ENCODE results near the gene LSS. TPM values are rescaled to one million over a fixed set of nuclear protein-coding genes. Genes with fewer than 3 reads are reported as not detected.
"Not testable (repeated sequence)": the region's sequence is repeated elsewhere in the genome, so short reads cannot be mapped to it uniquely, and the experiment has no call there.

LSS gene
- total RNA-seq, 3 donors from 2014 or later (not counting 1 experiment from before 2014, with no cell fraction given) = 59.9 to 82.2 (median 62.7) TPM

DNA sequence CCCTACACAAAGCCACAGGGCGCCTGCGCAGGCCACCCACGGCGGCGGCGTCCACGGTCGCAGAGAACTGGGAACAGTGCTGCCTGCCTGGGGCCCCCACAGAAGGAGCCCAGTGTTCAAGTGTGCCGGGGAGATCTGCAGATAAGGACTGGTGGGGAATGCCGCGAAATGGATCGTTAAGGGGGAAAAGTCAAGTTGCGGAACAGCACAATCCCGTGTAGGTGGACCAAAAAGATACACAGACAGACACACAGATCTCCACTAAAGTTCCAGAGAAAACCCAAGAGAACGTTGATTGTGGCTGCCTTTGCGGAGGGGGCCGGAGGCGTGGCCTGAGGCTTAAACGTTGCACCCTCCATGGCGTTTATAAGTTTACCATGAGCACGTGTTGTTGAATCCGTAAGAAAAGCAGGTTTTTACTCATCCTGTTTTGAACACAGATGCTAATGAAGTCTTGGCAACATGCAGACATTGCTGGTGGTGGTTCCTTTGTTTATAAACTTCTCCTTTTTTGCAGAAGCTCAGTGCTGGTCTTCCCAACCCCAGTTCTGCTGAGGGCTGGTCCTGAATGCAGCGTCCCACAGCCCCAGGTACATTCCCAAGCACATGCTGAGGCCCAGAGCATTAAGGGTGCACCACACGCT lies 48.4 kb downstream of the LSS start:
- TF ChIP-seq CTCF (IDR thresholded peaks at IDR 0.05) = no peak
- Mint-ChIP-seq H3K36me3 (peaks cover 5% of the 10 kb centered on the region), H3K9me3 (peaks cover 0 to 2% of the 10 kb centered on the region in 2 donors), H3K4me3 (no peak overlapping the region), H3K27ac (no peak overlapping the region), H3K27me3 (ENCODE audit: low read depth in 2 of 2) (peaks cover 3 to 9% of the 10 kb centered on the region in 2 donors), H3K4me1 (no peaks in the 10 kb centered on the region)
- ATAC-seq = no peak
- H3K36me3 ChIP-seq (ENCODE audit: control insufficient read depth, insufficient read depth, low read length) = no peaks in the 10 kb centered on the region
- peaks cover 14% of the 10 kb centered on the region for H3K4me1 ChIP-seq (ENCODE audit: control insufficient read depth, insufficient read depth, low read length)
- no peak overlapping the region for H3K4me3 ChIP-seq (ENCODE audit: low read length)
- WGBS (ENCODE audit: insufficient coverage) = 87% methylated on average over 24 of the region's 24 CpGs
- intact Hi-C loops (cut with micrococcal nuclease) = loop anchor here (5.0 kb wide), 1 partner anchor 38 kb away; no protein-coding TSS in a partner anchor
- H3K9me3 ChIP-seq (ENCODE audit: control insufficient read depth, insufficient read depth, low read length) = no peaks in the 10 kb centered on the region
- H3K27me3 ChIP-seq (ENCODE audit: control insufficient read depth, insufficient read depth, low read length) = no peaks in the 10 kb centered on the region
- no peak for DNase-seq
- H3K27ac ChIP-seq (ENCODE audit: low read length) = no peak overlapping the region

GRCh38 chr21:46179708-46180078 lies 48.9 kb downstream of the LSS start:
- DNase-seq = no peak
- Mint-ChIP-seq H3K27ac (no peak overlapping the region), H3K36me3 (peaks cover 10% of the 10 kb centered on the region), H3K4me3 (no peak overlapping the region), H3K9me3 (peaks cover 3 to 5% of the 10 kb centered on the region in 2 donors), H3K4me1 (no peaks in the 10 kb centered on the region), H3K27me3 (ENCODE audit: low read depth in 2 of 2) (peaks cover 8 to 14% of the 10 kb centered on the region in 2 donors)
- intact Hi-C loops (cut with micrococcal nuclease) = loop anchor here (5.0 kb wide), 1 partner anchor 37 kb away; no protein-coding TSS in a partner anchor
- H3K9me3 ChIP-seq (ENCODE audit: control insufficient read depth, insufficient read depth, low read length) = no peaks in the 10 kb centered on the region
- H3K36me3 ChIP-seq (ENCODE audit: control insufficient read depth, insufficient read depth, low read length) = no peaks in the 10 kb centered on the region
- 94% methylated on average over 17 of the region's 17 CpGs for WGBS (ENCODE audit: insufficient coverage)
- TF ChIP-seq CTCF (IDR thresholded peaks at IDR 0.05) = no peak
- no peak for ATAC-seq
- H3K27ac ChIP-seq (ENCODE audit: low read length) = no peak overlapping the region
- H3K4me1 ChIP-seq (ENCODE audit: control insufficient read depth, insufficient read depth, low read length) = peaks cover 12% of the 10 kb centered on the region
- H3K4me3 ChIP-seq (ENCODE audit: low read length) = no peak overlapping the region
- H3K27me3 ChIP-seq (ENCODE audit: control insufficient read depth, insufficient read depth, low read length) = no peaks in the 10 kb centered on the region

DNA sequence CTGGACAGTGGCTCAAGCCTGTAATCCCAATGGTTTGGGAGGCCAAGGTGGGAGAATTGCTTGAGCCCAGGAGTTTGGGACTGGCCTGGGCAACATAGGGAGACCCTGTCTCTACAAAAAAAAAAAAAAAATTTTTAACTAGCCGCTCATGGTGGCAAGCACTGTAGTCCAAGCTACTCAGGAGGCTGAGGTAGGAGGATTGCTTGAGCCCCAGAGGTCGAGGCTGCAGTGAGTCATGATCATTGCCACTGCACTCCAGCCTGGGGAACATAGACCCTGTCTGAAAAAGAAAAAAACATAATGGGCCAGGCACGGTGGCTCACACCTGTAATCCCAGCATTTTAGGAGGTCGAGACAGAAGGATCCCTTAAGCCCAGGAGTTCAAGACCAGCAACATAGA lies 49.6 kb downstream of the LSS start:
- no peak for TF ChIP-seq CTCF (IDR thresholded peaks at IDR 0.05)
- 87% methylated on average over 4 of the region's 4 CpGs for WGBS (ENCODE audit: insufficient coverage)

DNA sequence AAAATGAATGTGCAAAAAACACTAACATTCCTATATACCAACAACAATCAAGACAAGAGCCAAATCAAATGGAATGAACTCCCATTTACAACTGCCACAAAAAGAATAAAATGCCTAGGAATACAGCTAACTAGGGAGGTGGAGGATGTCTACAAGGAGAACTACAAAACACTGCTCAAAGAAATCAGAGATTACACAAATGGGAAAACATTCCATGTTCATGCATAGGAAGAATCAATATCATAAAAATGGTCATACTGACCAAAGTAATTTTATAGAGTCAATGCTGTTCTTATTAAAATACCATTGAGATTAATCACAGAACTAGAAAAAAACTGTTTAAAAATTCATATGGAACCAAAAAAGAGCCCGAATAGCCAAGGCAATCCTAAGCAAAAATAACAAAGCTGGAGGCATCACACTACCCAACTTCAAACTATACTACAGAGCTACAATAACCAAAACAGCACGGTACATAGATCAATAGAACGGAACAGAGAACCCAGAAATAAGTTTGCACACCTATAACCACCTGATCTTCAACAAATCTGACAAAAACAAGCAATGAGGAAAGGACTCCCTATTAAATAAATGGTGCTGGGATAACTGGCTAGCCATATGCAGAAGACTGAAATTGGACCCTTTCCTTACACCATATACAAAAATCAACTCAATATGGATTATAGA lies 52.0 kb downstream of the LSS start:
- H3K27ac Mint-ChIP-seq; DNase-seq; H3K4me1 ChIP-seq (ENCODE audit: control insufficient read depth, insufficient read depth, low read length); H3K4me3 ChIP-seq (ENCODE audit: low read length); H3K9me3 Mint-ChIP-seq; H3K27ac ChIP-seq (ENCODE audit: low read length); H3K4me3 Mint-ChIP-seq; ATAC-seq; H3K27me3 ChIP-seq (ENCODE audit: control insufficient read depth, insufficient read depth, low read length); H3K36me3 ChIP-seq (ENCODE audit: control insufficient read depth, insufficient read depth, low read length); intact Hi-C loops (cut with micrococcal nuclease); H3K4me1 Mint-ChIP-seq; H3K9me3 ChIP-seq (ENCODE audit: control insufficient read depth, insufficient read depth, low read length): not testable (repeated sequence)
- peaks cover 17 to 22% of the 10 kb centered on the region in 2 donors for H3K27me3 Mint-ChIP-seq (ENCODE audit: low read depth in 2 of 2)
- peaks cover 17% of the 10 kb centered on the region for H3K36me3 Mint-ChIP-seq
- 83% methylated on average over 3 of the region's 3 CpGs for WGBS (ENCODE audit: insufficient coverage)

More for the DNA sequence above, 49.6 kb downstream of the LSS start:
- no peak for DNase-seq
- Histone ChIP-seq H3K27ac (ENCODE audit: low read length) (no peak overlapping the region), H3K4me3 (ENCODE audit: low read length) (no peak overlapping the region), H3K27me3 (ENCODE audit: control insufficient read depth, insufficient read depth, low read length) (no peaks in the 10 kb centered on the region), H3K36me3 (ENCODE audit: control insufficient read depth, insufficient read depth, low read length) (no peaks in the 10 kb centered on the region), H3K4me1 (ENCODE audit: control insufficient read depth, insufficient read depth, low read length) (peaks cover 8% of the 10 kb centered on the region), H3K9me3 (ENCODE audit: control insufficient read depth, insufficient read depth, low read length) (no peaks in the 10 kb centered on the region)
- H3K4me3 Mint-ChIP-seq = no peak overlapping the region
- H3K4me1 Mint-ChIP-seq = no peaks in the 10 kb centered on the region
- intact Hi-C loops (cut with micrococcal nuclease) = no loop called here
- ATAC-seq = no peak
- peaks cover 17% of the 10 kb centered on the region for H3K36me3 Mint-ChIP-seq
- H3K27me3 Mint-ChIP-seq (ENCODE audit: low read depth in 2 of 2) = peaks cover 12 to 21% of the 10 kb centered on the region in 2 donors
- H3K9me3 Mint-ChIP-seq = peaks cover 5 to 6% of the 10 kb centered on the region in 2 donors
- no peak overlapping the region for H3K27ac Mint-ChIP-seq

All from natural killer cell (primary cell).